Activated CD4-positive, alpha-beta T cell treated with anti-CD3 and anti-CD28 coated beads, Interleukin-2, amount 10 ng/mL, durations not matched to agents 24 days and 14 days (primary cell): ENCODE results near the gene RBM6. TPM values are rescaled to one million over a fixed set of nuclear protein-coding genes. Genes with fewer than 3 reads are reported as not detected.
"Not testable (repeated sequence)": the region's sequence is repeated elsewhere in the genome, so short reads cannot be mapped to it uniquely, and the experiment has no call there.

ENCODE experiments used
- DNase-seq: peaks from one replicate; pipeline ENCODE4 v3.0.0; 2022
- H3K27ac Mint-ChIP-seq: one replicate; pipeline ENCODE4 v1.8.0; 2022; ENCODE audit warnings: mild to moderate bottlenecking, mixed read lengths
- H3K27me3 Mint-ChIP-seq: one replicate; pipeline ENCODE4 v1.8.0; 2022; ENCODE audit warnings: mixed read lengths
- H3K36me3 Mint-ChIP-seq: one replicate; pipeline ENCODE4 v1.8.0; 2022; ENCODE audit warnings: low read depth, mild to moderate bottlenecking, mixed read lengths
- H3K4me1 Mint-ChIP-seq: one replicate; pipeline ENCODE4 v1.8.0; 2021; ENCODE audit warnings: mixed read lengths
- H3K4me3 Mint-ChIP-seq: one replicate; pipeline ENCODE4 v1.8.0; 2022; ENCODE audit warnings: mild to moderate bottlenecking, moderate library complexity, mixed read lengths
- H3K9me3 Mint-ChIP-seq: one replicate; pipeline ENCODE4 v1.8.0; 2021; ENCODE audit warnings: mixed read lengths
- intact Hi-C: fragments of 100-400 bp; cut with micrococcal nuclease; formaldehyde crosslinking; loops from one replicate; pipeline ENCODE4 v1.15.1; 2023
- total RNA-seq: library from RNA; stranded (reverse); gene quantifications from 2 replicates; pipeline ENCODE4 v1.2.3, GENCODE V29; 2022

Gene RBM6
- total RNA-seq, 1 donor from 2014 or later = 95.3 TPM

GRCh38 chr3:49906073-49906743 lies 33.7 kb upstream of the RBM6 start:
- H3K4me3 Mint-ChIP-seq = peak overlapping the region; percentile 73
- intact Hi-C loops = loop anchor here (1.0 to 2.0 kb wide), 2 partner anchors 39 to 104 kb away; no protein-coding TSS in a partner anchor

GRCh38 chr3:49908373-49909199 lies 31.4 kb upstream of the RBM6 start:
- H3K9me3 Mint-ChIP-seq = no peaks in the 10 kb centered on the region
- no peak overlapping the region for H3K27ac Mint-ChIP-seq
- no peak overlapping the region for H3K4me3 Mint-ChIP-seq
- intact Hi-C loops = no loop called here
- no peak for DNase-seq
- no peaks in the 10 kb centered on the region for H3K27me3 Mint-ChIP-seq
- peaks cover 13% of the 10 kb centered on the region for H3K36me3 Mint-ChIP-seq
- H3K4me1 Mint-ChIP-seq = peaks cover 27% of the 10 kb centered on the region

More at GRCh38 chr3:49906073-49906743, 33.7 kb upstream of the RBM6 start:
- Mint-ChIP-seq H3K9me3 (no peaks in the 10 kb centered on the region), H3K27me3 (no peaks in the 10 kb centered on the region), H3K36me3 (peaks cover 8% of the 10 kb centered on the region), H3K27ac (peak overlapping the region; percentile 80), H3K4me1 (peaks cover 30% of the 10 kb centered on the region)
- peak; percentile 85 for DNase-seq

- Mint-ChIP-seq H3K36me3 (peaks cover 13% of the 10 kb centered on the region), H3K4me1 (peaks cover 14% of the 10 kb centered on the region), H3K27ac (no peak overlapping the region), H3K9me3 (no peaks in the 10 kb centered on the region), H3K4me3 (no peak overlapping the region), H3K27me3 (no peaks in the 10 kb centered on the region)
- intact Hi-C loops = no loop called here
- no peak for DNase-seq
Observed at GRCh38 chr3:49910409-49911123, 29.4 kb upstream of the RBM6 start.

- H3K4me1 Mint-ChIP-seq = peaks cover 9% of the 10 kb centered on the region
- H3K36me3 Mint-ChIP-seq = peaks cover 13% of the 10 kb centered on the region
- H3K27ac Mint-ChIP-seq = no peak overlapping the region
- intact Hi-C loops = no loop called here
- no peaks in the 10 kb centered on the region for H3K9me3 Mint-ChIP-seq
- no peak for DNase-seq
- H3K27me3 Mint-ChIP-seq = no peaks in the 10 kb centered on the region
- no peak overlapping the region for H3K4me3 Mint-ChIP-seq
Observed at GRCh38 chr3:49911124-49911420, 28.9 kb upstream of the RBM6 start.

GRCh38 chr3:49911611-49912010 lies 28.3 kb upstream of the RBM6 start:
- Mint-ChIP-seq H3K4me3 (no peak overlapping the region), H3K9me3 (no peaks in the 10 kb centered on the region), H3K27ac (no peak overlapping the region), H3K27me3 (no peaks in the 10 kb centered on the region), H3K36me3 (peaks cover 13% of the 10 kb centered on the region), H3K4me1 (peaks cover 4% of the 10 kb centered on the region)
- intact Hi-C loops = no loop called here
- no peak for DNase-seq

GRCh38 chr3:49912881-49913281 lies 27.1 kb upstream of the RBM6 start:
- Mint-ChIP-seq H3K27ac (no peak overlapping the region), H3K36me3 (peaks cover 16% of the 10 kb centered on the region), H3K4me1 (no peaks in the 10 kb centered on the region), H3K27me3 (no peaks in the 10 kb centered on the region), H3K9me3 (no peaks in the 10 kb centered on the region), H3K4me3 (no peak overlapping the region)
- intact Hi-C loops = no loop called here
- DNase-seq = no peak

- H3K9me3 Mint-ChIP-seq = no peaks in the 10 kb centered on the region
- peaks cover 4% of the 10 kb centered on the region for H3K4me1 Mint-ChIP-seq
- intact Hi-C loops = no loop called here
- H3K27ac Mint-ChIP-seq = no peak overlapping the region
- H3K4me3 Mint-ChIP-seq = no peak overlapping the region
- H3K27me3 Mint-ChIP-seq = no peaks in the 10 kb centered on the region
- DNase-seq = no peak
- peaks cover 14% of the 10 kb centered on the region for H3K36me3 Mint-ChIP-seq
Observed at GRCh38 chr3:49914906-49915305, 25.0 kb upstream of the RBM6 start.

- no peaks in the 10 kb centered on the region for H3K9me3 Mint-ChIP-seq
- DNase-seq = no peak
- H3K4me1 Mint-ChIP-seq = peaks cover 5% of the 10 kb centered on the region
- H3K4me3 Mint-ChIP-seq = no peak overlapping the region
- intact Hi-C loops = no loop called here
- no peaks in the 10 kb centered on the region for H3K27me3 Mint-ChIP-seq
- peaks cover 10% of the 10 kb centered on the region for H3K36me3 Mint-ChIP-seq
- no peak overlapping the region for H3K27ac Mint-ChIP-seq
Observed at GRCh38 chr3:49916686-49917085, 23.3 kb upstream of the RBM6 start.

GRCh38 chr3:49917806-49918590 lies 22.0 kb upstream of the RBM6 start:
- H3K9me3 Mint-ChIP-seq, DNase-seq, H3K36me3 Mint-ChIP-seq, intact Hi-C loops, H3K27me3 Mint-ChIP-seq, H3K4me3 Mint-ChIP-seq, H3K4me1 Mint-ChIP-seq, H3K27ac Mint-ChIP-seq: not testable (repeated sequence)

GRCh38 chr3:49924683-49925082 lies 15.3 kb upstream of the RBM6 start:
- Mint-ChIP-seq H3K4me3 (no peak overlapping the region), H3K4me1 (peaks cover 21% of the 10 kb centered on the region), H3K27ac (no peak overlapping the region), H3K27me3 (no peaks in the 10 kb centered on the region), H3K9me3 (no peaks in the 10 kb centered on the region), H3K36me3 (peaks cover 13% of the 10 kb centered on the region)
- intact Hi-C loops = loop anchor here (5.0 kb wide), 1 partner anchor 137 kb away; the partner anchor contains the start of gene IP6K1
- DNase-seq = no peak

- peaks cover 24% of the 10 kb centered on the region for H3K4me1 Mint-ChIP-seq
- H3K4me3 Mint-ChIP-seq = no peak overlapping the region
- H3K36me3 Mint-ChIP-seq = peaks cover 10% of the 10 kb centered on the region
- DNase-seq = no peak
- no peaks in the 10 kb centered on the region for H3K27me3 Mint-ChIP-seq
- intact Hi-C loops = loop anchor here (5.0 kb wide), 1 partner anchor 138 kb away; the partner anchor contains the start of gene IP6K1
- no peaks in the 10 kb centered on the region for H3K9me3 Mint-ChIP-seq
- H3K27ac Mint-ChIP-seq = no peak overlapping the region
Observed at GRCh38 chr3:49925485-49925884, 14.5 kb upstream of the RBM6 start.

GRCh38 chr3:49926117-49926728 lies 13.7 kb upstream of the RBM6 start:
- no peak for DNase-seq
- Mint-ChIP-seq H3K27ac (no peak overlapping the region), H3K4me1 (peaks cover 24% of the 10 kb centered on the region), H3K36me3 (peaks cover 10% of the 10 kb centered on the region), H3K27me3 (no peaks in the 10 kb centered on the region), H3K9me3 (no peaks in the 10 kb centered on the region), H3K4me3 (no peak overlapping the region)
- intact Hi-C loops = loop anchor here (5.0 kb wide), 1 partner anchor 139 kb away; the partner anchor contains the start of gene IP6K1

- H3K27ac Mint-ChIP-seq = no peak overlapping the region
- intact Hi-C loops = loop anchor here (5.0 kb wide), 1 partner anchor 140 kb away; the partner anchor contains the start of gene IP6K1
- no peaks in the 10 kb centered on the region for H3K9me3 Mint-ChIP-seq
- H3K36me3 Mint-ChIP-seq = peaks cover 10% of the 10 kb centered on the region
- no peak for DNase-seq
- peaks cover 24% of the 10 kb centered on the region for H3K4me1 Mint-ChIP-seq
- H3K4me3 Mint-ChIP-seq = no peak overlapping the region
- H3K27me3 Mint-ChIP-seq = no peaks in the 10 kb centered on the region
Observed at GRCh38 chr3:49927798-49928197, 12.2 kb upstream of the RBM6 start.
